ENCODE results near the gene SLITRK4. TPM values are rescaled to one million over a fixed set of nuclear protein-coding genes. Genes with fewer than 3 reads are reported as not detected.

SLITRK4 gene
- total RNA-seq, 1 donor from 2014 or later = 2.1 TPM

DNA sequence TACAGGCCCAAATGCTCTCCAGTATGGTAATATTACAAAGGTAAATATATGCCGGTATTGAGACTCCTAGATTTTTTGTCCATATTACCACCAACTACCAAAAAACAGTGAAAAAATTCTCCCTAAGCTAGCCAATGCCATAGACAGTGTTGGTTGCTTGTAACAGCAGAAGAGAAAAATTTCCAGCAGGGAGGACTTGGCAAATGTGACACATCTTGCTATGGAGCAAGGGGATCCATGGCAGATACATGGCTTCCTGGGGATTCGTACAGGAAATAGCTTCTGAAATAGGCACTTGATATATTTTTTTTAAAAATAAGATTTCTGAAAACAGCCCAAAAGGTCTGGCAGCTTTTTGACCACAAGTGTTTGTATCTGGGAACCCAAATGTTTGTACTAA is 14.6 kb downstream of the SLITRK4 start:
- TF ChIP-seq, protein P1, sequence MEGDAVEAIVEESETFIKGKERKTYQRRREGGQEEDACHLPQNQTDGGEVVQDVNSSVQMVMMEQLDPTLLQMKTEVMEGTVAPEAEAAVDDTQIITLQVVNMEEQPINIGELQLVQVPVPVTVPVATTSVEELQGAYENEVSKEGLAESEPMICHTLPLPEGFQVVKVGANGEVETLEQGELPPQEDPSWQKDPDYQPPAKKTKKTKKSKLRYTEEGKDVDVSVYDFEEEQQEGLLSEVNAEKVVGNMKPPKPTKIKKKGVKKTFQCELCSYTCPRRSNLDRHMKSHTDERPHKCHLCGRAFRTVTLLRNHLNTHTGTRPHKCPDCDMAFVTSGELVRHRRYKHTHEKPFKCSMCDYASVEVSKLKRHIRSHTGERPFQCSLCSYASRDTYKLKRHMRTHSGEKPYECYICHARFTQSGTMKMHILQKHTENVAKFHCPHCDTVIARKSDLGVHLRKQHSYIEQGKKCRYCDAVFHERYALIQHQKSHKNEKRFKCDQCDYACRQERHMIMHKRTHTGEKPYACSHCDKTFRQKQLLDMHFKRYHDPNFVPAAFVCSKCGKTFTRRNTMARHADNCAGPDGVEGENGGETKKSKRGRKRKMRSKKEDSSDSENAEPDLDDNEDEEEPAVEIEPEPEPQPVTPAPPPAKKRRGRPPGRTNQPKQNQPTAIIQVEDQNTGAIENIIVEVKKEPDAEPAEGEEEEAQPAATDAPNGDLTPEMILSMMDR (IDR thresholded peaks at IDR 0.05; ENCODE audit: unreplicated experiment) = no peak
- no peaks in the 10 kb centered on the region for H3K4me1 Mint-ChIP-seq
- no peak overlapping the region for H3K4me3 Mint-ChIP-seq
- H3K9me3 Mint-ChIP-seq = peaks cover 16% of the 10 kb centered on the region
- no peak for DNase-seq (ENCODE audit: low spot score in 2 of 2, unreplicated experiment in 2 of 2)
- no peak overlapping the region for H3K27ac Mint-ChIP-seq
- no peaks in the 10 kb centered on the region for H3K36me3 Mint-ChIP-seq
- no peaks in the 10 kb centered on the region for H3K27me3 Mint-ChIP-seq (ENCODE audit: low read depth)

- no peak for DNase-seq (ENCODE audit: low spot score in 2 of 2, unreplicated experiment in 2 of 2)
- Mint-ChIP-seq H3K36me3 (no peaks in the 10 kb centered on the region), H3K4me1 (no peaks in the 10 kb centered on the region), H3K9me3 (peaks cover 38% of the 10 kb centered on the region), H3K4me3 (no peak overlapping the region), H3K27ac (no peak overlapping the region), H3K27me3 (ENCODE audit: low read depth) (no peaks in the 10 kb centered on the region)
- TF ChIP-seq, protein P1 (IDR thresholded peaks at IDR 0.05; ENCODE audit: unreplicated experiment) = no peak
Measured at GRCh38 chrX:143615851-143616250, 20.1 kb downstream of the SLITRK4 start.

GRCh38 chrX:143601809-143602208 is 34.1 kb downstream of the SLITRK4 start:
- Mint-ChIP-seq H3K9me3 (peaks cover 49% of the 10 kb centered on the region), H3K36me3 (no peaks in the 10 kb centered on the region), H3K4me1 (no peaks in the 10 kb centered on the region), H3K4me3 (no peak overlapping the region), H3K27me3 (ENCODE audit: low read depth) (no peaks in the 10 kb centered on the region), H3K27ac (no peak overlapping the region)
- TF ChIP-seq, protein P1 (IDR thresholded peaks at IDR 0.05; ENCODE audit: unreplicated experiment) = no peak
- DNase-seq (ENCODE audit: low spot score in 2 of 2, unreplicated experiment in 2 of 2) = no peak

GRCh38 chrX:143581240-143581639 is 54.7 kb downstream of the SLITRK4 start:
- H3K27me3 Mint-ChIP-seq (ENCODE audit: low read depth) = no peaks in the 10 kb centered on the region
- no peak overlapping the region for H3K4me3 Mint-ChIP-seq
- H3K9me3 Mint-ChIP-seq = peaks cover 31% of the 10 kb centered on the region
- no peak for DNase-seq (ENCODE audit: low spot score in 2 of 2, unreplicated experiment in 2 of 2)
- TF ChIP-seq, protein P1 (IDR thresholded peaks at IDR 0.05; ENCODE audit: unreplicated experiment) = no peak
- H3K36me3 Mint-ChIP-seq = no peaks in the 10 kb centered on the region
- H3K4me1 Mint-ChIP-seq = no peaks in the 10 kb centered on the region
- no peak overlapping the region for H3K27ac Mint-ChIP-seq

DNA sequence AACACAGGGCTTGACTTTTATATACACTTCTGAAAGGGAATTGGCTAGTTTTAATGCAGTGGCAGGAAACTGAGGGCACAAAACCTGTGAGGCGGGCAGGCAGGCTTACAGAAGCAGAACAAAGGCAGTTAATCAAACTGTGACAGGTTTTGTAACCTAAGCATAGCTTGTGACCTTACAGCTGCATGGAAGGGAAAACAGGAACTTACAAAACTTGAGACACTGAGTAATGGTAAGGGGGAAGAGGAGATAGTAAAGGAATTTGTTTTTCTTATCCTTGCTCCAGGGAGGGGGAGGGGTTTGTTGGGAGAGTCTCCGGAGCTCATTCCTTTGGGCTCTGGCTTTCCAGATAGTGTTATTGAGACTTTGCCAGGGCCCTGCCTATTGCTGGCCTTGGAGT is 55.6 kb downstream of the SLITRK4 start:
- Mint-ChIP-seq H3K27me3 (ENCODE audit: low read depth) (no peaks in the 10 kb centered on the region), H3K27ac (no peak overlapping the region), H3K9me3 (peaks cover 31% of the 10 kb centered on the region), H3K36me3 (no peaks in the 10 kb centered on the region), H3K4me3 (no peak overlapping the region), H3K4me1 (no peaks in the 10 kb centered on the region)
- no peak for DNase-seq (ENCODE audit: low spot score in 2 of 2, unreplicated experiment in 2 of 2)
- TF ChIP-seq, protein P1 (IDR thresholded peaks at IDR 0.05; ENCODE audit: unreplicated experiment) = no peak

Other genes with a start within 250 kb of the SLITRK4 start
- gene SPANXN3, start 118.6 kb downstream of the SLITRK4 start, total RNA-seq = not detected in 3 replicates
- gene SPANXN2, start 84.7 kb upstream of the SLITRK4 start, total RNA-seq = not detected in 3 replicates
- 0.18 to 0.22 TPM in 2 of 3 replicates, not detected in the other for gene UBE2NL, start 248.0 kb upstream of the SLITRK4 start, total RNA-seq